GM21526 (cell line): ENCODE results near the gene SMURF1.

Experiments used
- ATAC-seq: cut with Tn5 transposase; IDR thresholded peaks from one replicate; pipeline ENCODE4 v1.9.1; 2021; ENCODE audit warnings: moderate library complexity; ENCODE audit not compliant: unreplicated experiment, low FRiP score

The SMURF1 gene

DNA sequence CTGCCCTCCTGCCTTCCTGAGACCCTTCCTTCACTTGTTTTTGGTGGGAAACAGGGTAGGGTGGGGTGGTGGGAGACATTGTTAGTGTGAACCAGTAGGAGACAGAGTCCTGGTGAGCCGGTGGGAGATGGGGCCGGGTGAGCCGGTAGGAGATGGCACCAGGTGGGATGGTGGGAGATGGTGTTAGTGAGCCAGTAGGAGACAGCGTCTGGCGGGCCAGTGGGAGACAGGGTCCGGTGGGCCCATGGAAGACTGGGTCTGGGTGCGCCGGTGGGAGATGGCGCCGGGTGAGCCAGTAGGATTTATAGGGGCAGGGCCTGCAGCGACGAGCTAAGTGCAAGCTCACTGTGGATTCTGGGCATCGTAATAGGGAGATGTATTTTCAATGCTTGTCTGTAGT, 148.8 kb downstream of the SMURF1 start:
- no peak for ATAC-seq

DNA sequence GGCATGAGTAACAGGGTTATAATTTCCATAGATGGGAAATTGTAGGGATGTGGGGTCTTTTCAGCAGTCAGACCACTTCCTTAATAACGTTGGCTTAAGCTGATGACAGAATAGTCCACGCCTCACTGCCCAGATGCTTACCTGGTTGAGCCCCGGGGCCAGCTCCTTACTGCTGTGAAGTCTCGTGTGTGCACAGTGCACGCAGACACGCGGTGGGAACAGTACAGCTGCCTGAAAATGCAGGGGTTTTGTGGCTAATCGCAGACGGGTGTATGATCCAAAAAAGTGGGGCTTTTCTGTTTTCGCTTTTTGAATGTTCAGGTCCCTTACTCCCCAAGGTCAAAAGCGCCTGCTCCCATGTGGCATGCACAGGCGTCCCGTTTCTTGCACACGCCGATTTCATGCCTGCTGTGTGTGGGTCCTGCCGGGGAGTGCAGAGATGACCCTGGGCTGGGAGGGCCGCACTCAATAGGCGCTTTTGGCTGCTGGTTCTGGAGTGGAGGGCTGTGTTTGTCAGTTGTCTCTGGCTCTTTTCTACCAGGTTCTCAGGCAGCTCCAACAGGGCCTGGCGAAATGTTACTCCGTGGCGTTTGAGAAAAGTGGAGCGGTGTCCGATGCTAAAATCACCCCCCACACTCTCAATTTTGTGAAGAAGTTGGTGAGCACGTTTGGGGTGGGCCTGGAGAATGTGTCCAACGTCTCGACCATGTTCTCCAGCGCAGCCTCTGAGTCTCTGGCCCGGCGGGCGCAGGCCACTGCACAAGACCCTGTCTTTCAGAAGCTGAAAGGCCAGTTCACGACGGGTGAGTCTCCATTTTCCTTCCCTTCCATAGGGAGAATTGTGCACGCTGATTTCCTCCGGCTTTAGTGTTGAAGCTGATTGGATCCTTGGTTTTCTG, 149.6 kb downstream of the SMURF1 start:
- no peak for ATAC-seq

- ATAC-seq = no peak
Measured at GRCh38 chr7:98993024-98993897, 150.6 kb downstream of the SMURF1 start.

- no peak for ATAC-seq
Measured at GRCh38 chr7:98992076-98992475, 151.8 kb downstream of the SMURF1 start.

- no peak for ATAC-seq
Measured at GRCh38 chr7:98991141-98991540, 152.8 kb downstream of the SMURF1 start.

- no peak for ATAC-seq
Measured at GRCh38 chr7:98990356-98990755, 153.6 kb downstream of the SMURF1 start.

DNA sequence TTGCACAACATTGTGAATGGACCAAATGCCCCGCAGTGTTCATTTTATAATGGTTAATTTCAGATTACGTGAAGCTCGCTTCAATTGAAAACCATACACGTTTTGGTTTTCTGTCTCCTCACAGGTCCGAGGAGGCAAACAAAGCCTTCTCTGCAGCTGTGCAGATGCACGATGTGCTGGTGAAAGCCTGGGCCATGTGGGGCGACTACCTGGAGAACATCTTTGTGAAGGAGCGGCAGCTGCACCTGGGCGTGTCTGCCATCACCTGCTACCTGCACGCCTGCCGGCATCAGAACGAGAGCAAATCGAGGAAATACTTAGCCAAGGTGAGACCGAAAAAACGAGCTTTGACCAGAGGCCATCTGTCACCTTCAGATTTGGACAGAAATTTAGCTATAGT, 155.3 kb downstream of the SMURF1 start:
- no peak for ATAC-seq

- ATAC-seq = no peak
Measured at GRCh38 chr7:98985945-98986344, 158.0 kb downstream of the SMURF1 start.

DNA sequence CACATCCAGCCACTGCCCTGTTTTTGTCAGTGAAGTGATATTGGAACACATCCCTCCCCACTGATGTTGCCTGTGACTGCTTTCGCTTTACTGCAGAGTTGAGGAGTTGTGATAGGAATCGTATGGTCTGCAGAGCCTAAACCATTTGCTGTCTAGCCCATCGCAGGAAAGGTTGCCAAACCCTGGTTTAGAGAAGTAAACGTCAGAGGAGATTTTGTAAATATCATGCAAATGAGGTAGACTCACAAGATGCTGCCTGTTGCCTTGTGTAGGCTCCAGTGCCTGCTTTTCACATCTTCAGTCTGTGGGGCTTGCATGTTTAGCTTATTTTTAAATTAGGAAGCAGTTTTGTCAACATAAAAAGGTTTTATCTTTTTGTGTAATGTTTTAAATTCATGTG, 158.5 kb downstream of the SMURF1 start:
- ATAC-seq = no peak

DNA sequence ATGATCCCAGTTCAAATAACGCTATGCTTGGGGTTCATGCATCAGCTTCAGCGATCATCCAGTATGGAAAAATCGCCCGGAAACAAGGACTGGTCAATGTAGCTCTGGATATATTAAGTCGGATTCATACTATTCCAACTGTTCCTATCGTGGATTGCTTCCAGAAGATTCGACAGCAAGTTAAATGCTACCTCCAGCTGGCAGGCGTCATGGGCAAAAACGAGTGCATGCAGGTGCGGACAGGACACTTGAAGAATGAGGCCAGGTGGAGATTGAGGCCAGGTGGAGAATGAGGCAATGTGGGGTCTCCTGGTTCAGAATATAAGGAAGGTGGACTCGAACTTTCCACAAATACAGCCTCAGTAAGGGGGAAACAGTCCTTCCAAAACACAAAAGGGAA, 159.8 kb downstream of the SMURF1 start:
- no peak for ATAC-seq

DNA sequence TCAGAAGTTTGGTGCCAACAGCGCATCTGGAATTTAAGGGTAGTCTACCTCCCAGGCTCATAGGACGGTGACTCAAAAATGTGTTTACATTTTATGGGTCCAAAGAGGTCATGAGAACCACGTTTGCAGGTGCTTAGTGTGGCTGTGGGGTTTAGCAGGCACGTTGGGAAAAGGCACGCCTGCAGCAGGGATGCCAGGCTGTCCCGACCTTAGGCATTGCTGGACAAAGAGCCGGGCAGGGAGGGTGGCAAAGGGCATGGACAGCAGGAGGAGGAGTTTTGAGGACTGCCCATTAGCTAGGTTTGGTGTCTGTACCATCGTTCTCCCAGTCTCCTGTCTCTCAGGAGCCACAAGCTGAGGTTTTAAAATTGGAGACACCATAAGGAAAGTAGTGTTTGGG, 161.2 kb downstream of the SMURF1 start:
- no peak for ATAC-seq

DNA sequence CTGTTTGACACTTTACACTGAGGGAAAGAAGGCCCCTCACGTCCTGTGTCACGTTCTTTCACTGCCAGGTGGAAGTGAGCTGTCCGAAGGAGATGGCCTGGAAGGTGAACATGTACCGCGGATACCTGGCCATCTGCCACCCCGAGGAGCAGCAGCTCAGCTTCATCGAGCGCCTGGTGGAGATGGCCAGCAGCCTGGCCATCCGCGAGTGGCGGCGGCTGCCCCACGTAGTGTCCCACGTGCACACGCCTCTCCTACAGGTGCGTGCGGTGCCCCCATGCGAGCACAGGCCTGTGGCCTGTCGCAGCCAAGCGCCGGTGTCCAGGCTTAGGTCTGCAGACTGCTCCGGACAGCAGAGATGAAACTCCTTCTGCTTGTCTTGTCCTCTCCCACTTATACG, 162.2 kb downstream of the SMURF1 start:
- ATAC-seq = no peak

GRCh38 chr7:98978672-98979071, 165.2 kb downstream of the SMURF1 start:
- ATAC-seq = no peak
